H1 (cell line): Measurements from ENCODE around the gene DRC3. TPM values are rescaled to one million over a fixed set of nuclear protein-coding genes. Genes with fewer than 3 reads are reported as not detected.

Source experiments
- CTCF ChIA-PET: fragments of 300-600 bp; sonication (Branson Sonifier 250); formaldehyde crosslinking; loops from one replicate; lab custom pipeline; 2021; ENCODE audit not compliant: partially characterized antibody; lab: Charles Lee
- POLR2A ChIA-PET: fragments of 300-600 bp; sonication (Branson Sonifier 250); formaldehyde crosslinking; loops from one replicate; lab custom pipeline; 2021; ENCODE audit warnings: inconsistent platforms; ENCODE audit not compliant: partially characterized antibody; lab: Charles Lee
- DNase-seq, 2 experiments: peaks; one replicate each; pipeline versions ENCODE4 v3.0.0 to v3.0.0-alpha.2; 2010 to 2022; ENCODE audit warnings: low spot score in 2 of 2, low read depth in 1 of 2, mixed read lengths in 1 of 2
- FAIRE-seq: peaks from 2 replicates; lab custom pipeline; 2011; peaks lifted over from hg19 to GRCh38; lab: Jason Lieb, UNC
- H2AFZ ChIP-seq: 2 replicates; pipeline ENCODE4 v1.8.1; 2012; ENCODE audit warnings: low read length, inconsistent platforms
- H2AK5ac ChIP-seq: 2 replicates; pipeline ENCODE4 v1.6.1; 2013; ENCODE audit warnings: low read depth, low read length
- H2BK120ac ChIP-seq: replicated peaks from 2 replicates; pipeline ENCODE3; 2013; ENCODE audit warnings: low read depth, low read length, inconsistent platforms
- H2BK12ac ChIP-seq: 2 replicates; pipeline ENCODE4 v1.6.1; 2013; ENCODE audit warnings: low read depth, low read length
- H2BK15ac ChIP-seq: 2 replicates; pipeline ENCODE4 v1.6.1; 2013; ENCODE audit warnings: low read length
- H2BK20ac ChIP-seq: 2 replicates; pipeline ENCODE4 v1.6.1; 2013; ENCODE audit warnings: low read length
- H2BK5ac ChIP-seq: 2 replicates; pipeline ENCODE4 v1.6.1; 2013; ENCODE audit warnings: low read depth, low read length
- H3K14ac ChIP-seq: 2 replicates; pipeline ENCODE4 v1.6.1; 2013; ENCODE audit warnings: inconsistent platforms; ENCODE audit not compliant: insufficient read length
- H3K18ac ChIP-seq: 2 replicates; pipeline ENCODE4 v1.6.1; 2013; ENCODE audit warnings: low read length; ENCODE audit errors: extremely low read depth
- H3K23ac ChIP-seq: 2 replicates; pipeline ENCODE4 v1.6.1; 2013; ENCODE audit warnings: inconsistent platforms; ENCODE audit not compliant: insufficient read length
- H3K23me2 ChIP-seq: 2 replicates; pipeline ENCODE4 v1.6.1; 2013; ENCODE audit warnings: low read depth, low read length
- H3K27ac ChIP-seq: 2 replicates; pipeline ENCODE4 v1.6.1; 2011; ENCODE audit warnings: low read depth, low read length, inconsistent platforms
- H3K27me3 ChIP-seq, 4 experiments: replicated peaks in 1 of 4; 1 replicate in 1 of 4; 2 replicates in 3 of 4; pipeline versions ENCODE4 v1.6.1 to v1.8.1; 2011 to 2013; ENCODE audit warnings: low read length in 3 of 4, mild to moderate bottlenecking in 3 of 4, inconsistent platforms in 2 of 4, mixed read lengths in 2 of 4, moderate library complexity in 1 of 4; ENCODE audit not compliant: control insufficient read depth in 3 of 4, insufficient read depth in 3 of 4; ENCODE audit errors: extremely low read depth in 1 of 4
- H3K36me3 ChIP-seq, 4 experiments: 2 replicates each; pipeline versions ENCODE4 v1.6.1 to v1.8.1; 2011 to 2013; ENCODE audit warnings: mild to moderate bottlenecking in 4 of 4, low read length in 3 of 4, moderate library complexity in 2 of 4, control low read depth in 1 of 4, inconsistent platforms in 1 of 4; ENCODE audit not compliant: insufficient read depth in 4 of 4, control insufficient read depth in 2 of 4
- H3K4ac ChIP-seq: replicated peaks from 2 replicates; pipeline ENCODE3; 2013; ENCODE audit warnings: low read length, low read depth, mixed read lengths, inconsistent platforms; ENCODE audit not compliant: insufficient read length
- H3K4me1 ChIP-seq, 4 experiments: replicated peaks in 1 of 4; 1 replicate in 1 of 4; 2 replicates in 3 of 4; pipeline versions ENCODE4 v1.6.1 to v1.8.1; 2011 to 2013; ENCODE audit warnings: low read length in 3 of 4, inconsistent platforms in 2 of 4, mixed read lengths in 1 of 4; ENCODE audit not compliant: insufficient read depth in 4 of 4, control insufficient read depth in 3 of 4
- H3K4me2 ChIP-seq, 2 experiments: 2 replicates each; pipeline versions ENCODE4 v1.6.1 to v1.8.1; 2011 to 2013; ENCODE audit warnings: low read depth in 2 of 2, low read length in 2 of 2, control low read depth in 1 of 2, inconsistent platforms in 1 of 2, mild to moderate bottlenecking in 1 of 2; ENCODE audit not compliant: insufficient read depth in 1 of 2
- H3K4me3 ChIP-seq, 4 experiments: fragments of 200-600, 300-600 bp in 1 of 4; sonication (generic), shearing (Covaris generic), sonication (Bioruptor Twin) in 1 of 4; 2 replicates each; pipeline versions ENCODE4 v1.5.1 to v1.8.1; 2011 to 2016; ENCODE audit warnings: low read length in 4 of 4, low read depth in 3 of 4, control low read depth in 2 of 4, inconsistent platforms in 2 of 4, mild to moderate bottlenecking in 2 of 4, mixed read lengths in 1 of 4, moderate library complexity in 1 of 4; ENCODE audit not compliant: insufficient read depth in 2 of 4; ENCODE audit errors: extremely low read depth in 1 of 4
- H3K56ac ChIP-seq: replicated peaks from 2 replicates; pipeline ENCODE3; 2013; ENCODE audit warnings: low read depth, mild to moderate bottlenecking, mixed read lengths, low read length, inconsistent platforms; ENCODE audit not compliant: insufficient read length
- H3K79me1 ChIP-seq: 2 replicates; pipeline ENCODE4 v1.6.1; 2013; ENCODE audit warnings: low read depth, low read length, control low read depth
- H3K79me2 ChIP-seq, 2 experiments: 2 replicates each; pipeline versions ENCODE4 v1.6.1 to v1.8.1; 2012 to 2013; ENCODE audit warnings: low read length in 2 of 2, mild to moderate bottlenecking in 2 of 2, inconsistent platforms in 1 of 2; ENCODE audit not compliant: insufficient read depth in 2 of 2, control insufficient read depth in 1 of 2
- H3K9ac ChIP-seq, 4 experiments: replicated peaks in 1 of 4; 1 replicate in 1 of 4; 2 replicates in 3 of 4; pipeline versions ENCODE4 v1.6.1 to v1.8.1; 2011 to 2013; ENCODE audit warnings: low read depth in 3 of 4, low read length in 3 of 4, control low read depth in 2 of 4, mild to moderate bottlenecking in 2 of 4, moderate library complexity in 2 of 4, inconsistent platforms in 1 of 4; ENCODE audit errors: extremely low read depth in 1 of 4
- H3K9me3 ChIP-seq, 2 experiments: 2 replicates each; pipeline versions ENCODE4 v1.6.1 to v1.8.1; 2012 to 2013; ENCODE audit warnings: mild to moderate bottlenecking in 2 of 2, moderate library complexity in 2 of 2, control low read depth in 1 of 2, inconsistent platforms in 1 of 2, low read depth in 1 of 2, low read length in 1 of 2, mixed read lengths in 1 of 2; ENCODE audit not compliant: insufficient read depth in 2 of 2
- H4K20me1 ChIP-seq, 2 experiments: replicated peaks in 1 of 2; 2 replicates each; pipeline versions ENCODE3 to v1.8.1; 2011 to 2013; ENCODE audit warnings: inconsistent platforms in 2 of 2, low read length in 2 of 2, mild to moderate bottlenecking in 1 of 2; ENCODE audit not compliant: insufficient read depth in 2 of 2, control insufficient read depth in 1 of 2
- H4K5ac ChIP-seq: 2 replicates; pipeline ENCODE4 v1.6.1; 2013; ENCODE audit warnings: low read length, low read depth, mixed read lengths, inconsistent platforms; ENCODE audit not compliant: insufficient read length
- H4K8ac ChIP-seq: 2 replicates; pipeline ENCODE4 v1.8.0; 2013; ENCODE audit warnings: mild to moderate bottlenecking, moderate library complexity, low read length, inconsistent platforms; ENCODE audit not compliant: insufficient read depth; ENCODE audit errors: extremely low read depth
- H4K91ac ChIP-seq: replicated peaks from 2 replicates; pipeline ENCODE3; 2013; ENCODE audit warnings: low read length, mixed read lengths, inconsistent platforms; ENCODE audit not compliant: insufficient read length
- ASH2L ChIP-seq: fragments of 200-600, 300-600 bp; sonication (generic); IDR thresholded peaks from one replicate; pipeline ENCODE4 v1.7.1; 2017; ENCODE audit warnings: low read length
- BACH1 ChIP-seq: IDR thresholded peaks from 2 replicates; pipeline ENCODE4 v1.6.1; 2012; ENCODE audit warnings: low read length, improper control_type of control experiment
- BRCA1 ChIP-seq: IDR thresholded peaks from 2 replicates; pipeline ENCODE4 v1.6.1; 2012; ENCODE audit warnings: low read depth, low read length, improper control_type of control experiment
- CTBP2 ChIP-seq: IDR thresholded peaks from 2 replicates; pipeline ENCODE4 v1.7.0; 2011; ENCODE audit warnings: borderline replicate concordance, mild to moderate bottlenecking, moderate library complexity, mixed read lengths, low read length; ENCODE audit not compliant: insufficient read depth, insufficient read length
- CTCF ChIP-seq, 3 experiments: IDR thresholded peaks; 1 replicate in 2 of 3; 2 replicates in 1 of 3; pipeline versions ENCODE4 v1.5.1 to v1.6.1; 2011; ENCODE audit warnings: low read length in 3 of 3, mild to moderate bottlenecking in 3 of 3, inconsistent platforms in 2 of 3, low read depth in 1 of 3, moderate library complexity in 1 of 3; ENCODE audit not compliant: insufficient read depth in 1 of 3; ENCODE audit errors: control extremely low read depth in 1 of 3
- NANOG ChIP-seq: IDR thresholded peaks from 2 replicates; pipeline ENCODE4 v1.6.1; 2011; ENCODE audit warnings: low read length, low read depth, mild to moderate bottlenecking, inconsistent platforms; ENCODE audit not compliant: insufficient read depth, poor library complexity, severe bottlenecking
- NRF1 ChIP-seq: IDR thresholded peaks from 2 replicates; pipeline ENCODE4 v1.6.1; 2011; ENCODE audit warnings: mild to moderate bottlenecking, low read depth, low read length, improper control_type of control experiment
- POU5F1 ChIP-seq: IDR thresholded peaks from 2 replicates; pipeline ENCODE4 v1.6.1; 2011; ENCODE audit warnings: low read depth, mild to moderate bottlenecking, low read length, moderate library complexity
- TAF1 ChIP-seq: IDR thresholded peaks from 2 replicates; pipeline ENCODE4 v1.6.1; 2011; ENCODE audit warnings: mild to moderate bottlenecking, low read depth, low read length
- TAF7 ChIP-seq: optimal IDR thresholded peaks from 2 replicates; pipeline ENCODE3; 2011; ENCODE audit warnings: low read depth, mild to moderate bottlenecking, inconsistent platforms, low read length, moderate library complexity, borderline replicate concordance
- TBP ChIP-seq: IDR thresholded peaks from 2 replicates; pipeline ENCODE4 v1.6.1; 2011; ENCODE audit warnings: low read depth, low read length, improper control_type of control experiment
- WGBS, 2 experiments: shearing (Covaris generic) in 1 of 2; methylation state at CpG; one replicate each; pipeline versions ENCODE4 v1.1.6 to v1.1.7; 2013 to 2015; ENCODE audit warnings: low lambda C conversion rate in 2 of 2, mixed read lengths in 2 of 2, inconsistent platforms in 1 of 2, low coverage in 1 of 2, missing lambda C conversion rate in 1 of 2; ENCODE audit not compliant: insufficient replicate concordance in 2 of 2, insufficient coverage in 1 of 2, insufficient read length in 1 of 2; ENCODE audit errors: extremely low coverage in 1 of 2, missing lambda C conversion rate in 1 of 2; 5-methylcytosine and 5-hydroxymethylcytosine counted together
- polyA plus RNA-seq, 7 experiments: library from polyadenylated mRNA; depleted of rRNA in 3 of 7; stranded (reverse) in 5 of 7; unstranded in 2 of 7; fragments of >200 nt in 5 of 7; fragments of 200-250 nt in 2 of 7; gene quantifications; 1 replicate in 5 of 7; 2 replicates in 1 of 7; 4 replicates in 1 of 7; pipeline versions ENCODE4 v1.2.1 to v1.2.3, GENCODE V29; 2011 to 2013; ENCODE audit warnings: missing spikeins in 2 of 7, mixed read lengths in 2 of 7
- total RNA-seq: library from RNA; stranded (reverse); fragmentation: NEBNext Ultra II Directional; extraction: Animal tissue kit (Norgen Biotek cat#: 25700); gene quantifications from 2 replicates; pipeline ENCODE4 v1.2.1, GENCODE V29; 2021

Gene DRC3
- total and polyA plus RNA-seq, 2 of the 8 experiments (the other 6 are each of a cell fraction or from before 2014, with no cell fraction given), result 0.59 TPM; not detected in 1

GRCh38 chr17:17940441-17940911, 32.2 kb upstream of the DRC3 start:
- Histone ChIP-seq H3K56ac (no peak overlapping the region), H3K23me2 (no peaks in the 10 kb centered on the region), H2AFZ (no peak overlapping the region), H3K23ac (no peak overlapping the region), H3K79me2 (no peaks in the 10 kb centered on the region), H2BK12ac (no peak overlapping the region), H4K8ac (no peak overlapping the region), H2AK5ac (no peak overlapping the region), H3K36me3 (no peaks in the 10 kb centered on the region), H2BK15ac (no peak overlapping the region), H3K4ac (no peak overlapping the region), H4K91ac (no peak overlapping the region), H4K20me1 (no peaks in the 10 kb centered on the region), H3K27ac (no peak overlapping the region), H3K9me3 (no peaks in the 10 kb centered on the region), H2BK20ac (no peak overlapping the region), H3K4me3 (no peak overlapping the region), H3K4me1 (peaks cover 3 to 16% (median 12%) of the 10 kb centered on the region in 4 experiments), H3K18ac (no peak overlapping the region), H3K9ac (no peak overlapping the region), H2BK5ac (no peak overlapping the region), H3K4me2 (no peak overlapping the region), H2BK120ac (no peak overlapping the region), H3K79me1 (no peaks in the 10 kb centered on the region), H3K27me3 (no peaks in the 10 kb centered on the region), H4K5ac (no peak overlapping the region), H3K14ac (no peak overlapping the region)
- ChIA-PET POLR2A (interaction anchor here (1.1 to 1.3 kb wide), 2 partner anchors 8 to 104 kb away, joined by 3 to 4 read pairs; partner anchors contain the start of gene SREBF1), CTCF (interaction anchor here (0.6 to 2.0 kb wide), 8 partner anchors 8 to 261 kb away, joined by 3 to 6 read pairs (median 4); partner anchors contain the start of genes DRC3 and TOM1L2)
- FAIRE-seq, result no peak
- 92% methylated on average over 3 of the region's 3 CpGs; no CpG with 5 or more reads in 1 of the 2 experiments for WGBS, 2 experiments
- DNase-seq, result no peak
- TF ChIP-seq BRCA1, result no peak
- TF ChIP-seq CTCF (IDR thresholded peaks at IDR 0.05; ENCODE audit: control extremely low read depth in 1 of 3, insufficient read depth in 1 of 3, low read depth in 1 of 3, low read length in 3 of 3), result no peak
- no peak for TF ChIP-seq CTBP2
- no peak for TF ChIP-seq NANOG
- no peak for TF ChIP-seq TAF1
- no peak for TF ChIP-seq ASH2L
- TF ChIP-seq BACH1, result no peak
- TF ChIP-seq NRF1, result no peak
- TF ChIP-seq POU5F1, result no peak
- no peak for TF ChIP-seq TAF7
- no peak for TF ChIP-seq TBP
